Tibial nerve (tissue), 4 donors: ENCODE data around the gene CRYBA1. TPM values are rescaled to one million over a fixed set of nuclear protein-coding genes. Genes with fewer than 3 reads are reported as not detected.
"Not testable (repeated sequence)": the region's sequence is repeated elsewhere in the genome, so short reads cannot be mapped to it uniquely, and the experiment has no call there.

Experiments
- DNase-seq, 2 donors: peaks; one replicate each; pipeline ENCODE4 v3.0.0-alpha.2; 2019; ENCODE audit warnings: low spot score in 2 of 2
- H3K27ac ChIP-seq, 4 donors: fragments of 200-600 bp; sonication (generic) in 3 of 4; one replicate each; pipeline ENCODE4 v1.5.1; 2017 to 2019; ENCODE audit warnings: mild to moderate bottlenecking in 1 of 4
- H3K27me3 ChIP-seq, 2 donors: fragments of 200-600 bp; sonication (generic) in 1 of 2; one replicate each; pipeline versions ENCODE4 v1.5.1 to v1.6.0; 2017 to 2019
- H3K36me3 ChIP-seq, 3 donors: fragments of 200-600 bp; sonication (generic); one replicate each; pipeline ENCODE4 v1.5.1; 2018 to 2019
- H3K4me1 ChIP-seq, 4 donors: fragments of 200-600 bp; sonication (generic) in 3 of 4; one replicate each; pipeline ENCODE4 v1.5.1; 2017 to 2019
- H3K4me3 ChIP-seq, 4 donors: fragments of 200-600 bp; sonication (generic) in 3 of 4; one replicate each; pipeline ENCODE4 v1.5.1; 2017 to 2019; ENCODE audit warnings: mild to moderate bottlenecking in 1 of 4, moderate library complexity in 1 of 4
- H3K9me3 ChIP-seq, 4 donors: fragments of 200-600 bp; sonication (generic) in 3 of 4; one replicate each; pipeline ENCODE4 v1.5.1; 2017 to 2019
- CTCF ChIP-seq, 5 experiments: fragments of 200-600 bp in 3 of 5; fragments of 450-650 bp in 2 of 5; sonication (generic) in 3 of 5; IDR thresholded peaks; one replicate each; pipeline ENCODE4 v1.5.1; 2016 to 2019; ENCODE audit warnings: antibody characterized with exemption in 5 of 5, mild to moderate bottlenecking in 3 of 5, moderate library complexity in 2 of 5
- EP300 ChIP-seq, 2 donors: sonication (generic); formaldehyde crosslinking; IDR thresholded peaks; one replicate each; pipeline ENCODE4 v1.6.1; 2017; ENCODE audit warnings: antibody characterized with exemption in 2 of 2, mild to moderate bottlenecking in 1 of 2
- POLR2A ChIP-seq, 2 donors: fragments of 450-650 bp; IDR thresholded peaks; one replicate each; pipeline ENCODE4 v1.6.1; 2017; ENCODE audit warnings: antibody characterized with exemption in 2 of 2, mild to moderate bottlenecking in 2 of 2, moderate library complexity in 2 of 2
- WGBS, 2 donors: methylation state at CpG; one replicate each; pipeline ENCODE4 v1.1.5; 2018; 5-methylcytosine and 5-hydroxymethylcytosine counted together
- total RNA-seq, 4 donors: library from RNA; depleted of rRNA; stranded (reverse); fragments of >200 nt; gene quantifications; one replicate each; pipeline ENCODE4 v1.1.0, GENCODE V29; 2016

Gene CRYBA1
- total RNA-seq, 4 donors from 2014 or later, result not detected

- H3K4me3 ChIP-seq, result no peak overlapping the region
- no peaks in the 10 kb centered on the region for H3K36me3 ChIP-seq
- peaks cover 0 to 4% (median 0%) of the 10 kb centered on the region in 4 donors for H3K4me1 ChIP-seq
- no peak for DNase-seq
- no peak overlapping the region for H3K27ac ChIP-seq
- no peaks in the 10 kb centered on the region for H3K9me3 ChIP-seq
- TF ChIP-seq EP300 (IDR thresholded peaks at IDR 0.05) (no peak), POLR2A (IDR thresholded peaks at IDR 0.05) (no peak), CTCF (IDR thresholded peaks at IDR 0.05) (no peak)
- H3K27me3 ChIP-seq, result no peaks in the 10 kb centered on the region
Observed at GRCh38 chr17:29225396-29225795, 21.3 kb upstream of the CRYBA1 start.

DNA sequence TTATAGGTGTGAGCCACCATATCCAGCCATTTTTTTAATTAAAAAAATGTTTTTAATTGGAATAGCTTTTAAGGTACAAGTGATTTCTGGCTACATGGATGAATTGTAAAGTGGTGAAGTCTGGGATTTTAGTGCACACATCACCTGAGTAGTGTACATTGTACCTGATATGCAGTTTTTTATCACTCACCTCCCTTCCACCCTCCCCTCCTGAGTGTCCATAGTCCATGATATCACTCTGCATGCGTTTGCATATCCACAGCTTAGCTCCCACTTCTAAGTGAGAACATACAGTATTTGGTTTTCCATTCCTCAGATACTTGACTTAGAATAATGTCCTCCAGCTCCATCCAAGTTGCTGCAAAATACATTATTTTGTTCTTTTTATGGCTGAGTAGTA, 13.4 kb upstream of the CRYBA1 start:
- no peaks in the 10 kb centered on the region for H3K9me3 ChIP-seq
- H3K27ac ChIP-seq, result no peak overlapping the region
- H3K27me3 ChIP-seq, result no peaks in the 10 kb centered on the region
- DNase-seq, result no peak
- WGBS, 2 donors, result 97 to 100% methylated on average over 1 of the region's 1 CpG
- H3K4me3 ChIP-seq, result no peak overlapping the region
- TF ChIP-seq EP300 (IDR thresholded peaks at IDR 0.05) (no peak), CTCF (IDR thresholded peaks at IDR 0.05) (no peak), POLR2A (IDR thresholded peaks at IDR 0.05) (no peak)
- H3K36me3 ChIP-seq, result no peaks in the 10 kb centered on the region
- H3K4me1 ChIP-seq, result peaks cover 0 to 4% (median 0%) of the 10 kb centered on the region in 4 donors

DNA sequence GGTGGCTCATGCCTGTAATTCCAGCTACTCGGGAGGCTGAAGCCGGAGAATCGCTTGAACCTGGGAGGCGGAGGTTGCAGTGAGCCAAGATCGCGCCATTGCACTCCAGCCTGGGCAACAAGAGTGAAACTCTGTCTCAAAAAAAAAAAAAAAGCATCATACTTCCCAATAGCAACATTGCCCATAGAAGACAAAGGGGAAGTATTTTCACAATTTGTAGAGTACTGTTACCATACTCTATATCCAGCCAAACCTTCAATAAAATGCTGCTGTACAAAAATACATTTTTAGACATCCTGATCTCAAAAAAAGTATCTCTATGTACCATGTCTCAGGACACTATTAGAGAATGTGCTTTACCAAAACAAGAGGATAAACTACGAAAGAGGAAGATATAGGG, 11.7 kb upstream of the CRYBA1 start:
- not testable (repeated sequence) for H3K27ac ChIP-seq, H3K4me3 ChIP-seq, H3K36me3 ChIP-seq, DNase-seq, H3K9me3 ChIP-seq, H3K4me1 ChIP-seq, H3K27me3 ChIP-seq
- WGBS, 2 donors, result 84 to 91% methylated on average over 6 to 7 of the region's 7 CpGs

- no peak for TF ChIP-seq POLR2A (IDR thresholded peaks at IDR 0.05)
- TF ChIP-seq EP300 (IDR thresholded peaks at IDR 0.05), result no peak
- TF ChIP-seq CTCF (IDR thresholded peaks at IDR 0.05), result no peak
- no peak for DNase-seq
- Histone ChIP-seq H3K4me1 (peaks cover 0 to 6% (median 2%) of the 10 kb centered on the region in 4 donors), H3K27me3 (no peaks in the 10 kb centered on the region), H3K27ac (no peak overlapping the region), H3K36me3 (no peaks in the 10 kb centered on the region), H3K9me3 (no peaks in the 10 kb centered on the region), H3K4me3 (no peak overlapping the region)
- 96 to 97% methylated on average over 3 of the region's 3 CpGs for WGBS, 2 donors
Observed at GRCh38 chr17:29235904-29236303, 10.8 kb upstream of the CRYBA1 start.

GRCh38 chr17:29237476-29238132, 9.1 kb upstream of the CRYBA1 start:
- Histone ChIP-seq H3K4me3 (no peak overlapping the region), H3K27me3 (no peaks in the 10 kb centered on the region), H3K9me3 (no peaks in the 10 kb centered on the region), H3K27ac (no peak overlapping the region), H3K4me1 (peaks cover 0 to 12% (median 6%) of the 10 kb centered on the region in 4 donors), H3K36me3 (no peaks in the 10 kb centered on the region)
- no peak for DNase-seq
- no peak for TF ChIP-seq POLR2A (IDR thresholded peaks at IDR 0.05)
- 89 to 94% methylated on average over 3 of the region's 3 CpGs for WGBS, 2 donors

DNA sequence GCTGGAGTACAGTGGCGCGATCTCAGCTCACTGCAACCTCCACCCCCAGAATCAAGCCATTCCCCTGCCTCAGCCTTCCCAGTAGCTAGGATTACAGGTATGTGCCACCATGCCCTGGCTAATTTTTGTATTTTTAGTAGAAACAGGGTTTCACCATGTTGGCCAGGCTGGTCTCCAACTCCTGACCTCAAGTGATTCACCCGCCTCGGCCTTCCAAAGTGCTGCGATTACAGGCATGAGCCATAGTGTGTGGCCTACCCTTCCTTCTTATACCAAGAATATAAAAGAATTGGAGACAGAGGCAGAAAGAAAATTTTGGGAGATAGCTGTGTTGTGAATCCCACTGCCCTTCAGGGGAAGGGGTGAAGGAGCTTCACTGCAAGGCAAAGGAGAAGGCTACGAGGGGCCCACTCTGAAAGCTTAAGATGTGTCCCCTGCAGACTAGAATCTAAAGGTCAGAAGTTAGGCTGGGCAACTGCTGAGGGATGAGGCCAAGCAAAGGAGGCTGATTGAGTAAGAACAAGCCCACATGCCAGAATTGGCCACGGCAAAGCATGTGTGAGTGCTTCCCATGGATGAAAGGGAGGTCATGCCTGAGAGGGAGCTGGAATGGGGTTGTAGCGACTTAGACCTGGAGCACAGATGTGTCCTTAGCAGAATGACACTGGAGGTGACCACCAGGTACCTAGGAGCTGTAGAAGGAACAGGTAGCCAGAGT, 8.4 kb upstream of the CRYBA1 start:
- TF ChIP-seq EP300 (IDR thresholded peaks at IDR 0.05) (no peak), CTCF (IDR thresholded peaks at IDR 0.05) (no peak), POLR2A (IDR thresholded peaks at IDR 0.05) (no peak)
- H3K27me3 ChIP-seq, result no peaks in the 10 kb centered on the region
- DNase-seq, result no peak
- H3K27ac ChIP-seq, result no peak overlapping the region
- H3K9me3 ChIP-seq, result no peaks in the 10 kb centered on the region
- H3K36me3 ChIP-seq, result no peaks in the 10 kb centered on the region
- H3K4me1 ChIP-seq, result peaks cover 0 to 12% (median 6%) of the 10 kb centered on the region in 4 donors
- no peak overlapping the region for H3K4me3 ChIP-seq
- WGBS, 2 donors, result 81 to 86% methylated on average over 8 of the region's 8 CpGs
